ENCODE data around the gene GPR84. TPM values are rescaled to one million over a fixed set of nuclear protein-coding genes. Genes with fewer than 3 reads are reported as not detected.

GPR84 gene
- total RNA-seq, 4 donors from 2014 or later: 0.21 to 0.27 TPM; not detected in 2

DNA sequence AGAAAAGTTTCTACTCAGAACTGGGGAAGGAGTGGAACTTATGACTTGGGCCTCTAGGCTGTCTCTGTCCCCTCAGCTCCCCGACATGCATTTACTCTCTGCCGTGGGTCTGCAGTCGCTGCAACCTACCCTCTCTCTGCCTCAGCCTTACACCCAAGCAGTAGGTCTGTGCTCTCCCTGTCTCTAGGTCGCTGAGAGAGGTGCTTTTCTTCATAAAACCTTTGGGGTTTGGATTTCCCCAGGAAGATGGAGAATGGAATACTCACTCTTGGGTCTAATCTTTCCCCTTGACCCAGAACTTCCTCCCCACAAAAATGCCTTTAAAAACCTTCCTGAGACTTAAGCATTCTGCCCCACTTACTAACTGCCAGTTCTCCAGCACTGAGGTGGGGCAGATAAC is 12.9 kb downstream of the GPR84 start:
- intact Hi-C loops (cut with DNase I; ENCODE audit: low total_unique reads): no loop called here
- peak overlapping the region; percentile 92 to 96 for H3K27ac ChIP-seq
- H3K36me3 ChIP-seq: no peaks in the 10 kb centered on the region
- DNase-seq: no peak
- TF ChIP-seq CTCF (IDR thresholded peaks at IDR 0.05): no peak
- TF ChIP-seq POLR2A (IDR thresholded peaks at IDR 0.05): no peak
- no peaks in the 10 kb centered on the region for H3K27me3 ChIP-seq
- peaks cover 8 to 14% of the 10 kb centered on the region in 2 donors for H3K4me1 ChIP-seq
- no peaks in the 10 kb centered on the region for H3K9me3 ChIP-seq
- H3K4me3 ChIP-seq: no peak overlapping the region

- Histone ChIP-seq H3K36me3 (no peaks in the 10 kb centered on the region), H3K27ac (peak overlapping the region; percentile 92 to 96), H3K4me3 (no peak overlapping the region), H3K27me3 (no peaks in the 10 kb centered on the region), H3K4me1 (peaks cover 8 to 14% of the 10 kb centered on the region in 2 donors), H3K9me3 (no peaks in the 10 kb centered on the region)
- TF ChIP-seq CTCF (IDR thresholded peaks at IDR 0.05) (no peak), POLR2A (IDR thresholded peaks at IDR 0.05) (no peak)
- DNase-seq: no peak
- intact Hi-C loops (cut with DNase I; ENCODE audit: low total_unique reads): no loop called here
Observed at GRCh38 chr12:54350743-54351142, 13.5 kb downstream of the GPR84 start.

DNA sequence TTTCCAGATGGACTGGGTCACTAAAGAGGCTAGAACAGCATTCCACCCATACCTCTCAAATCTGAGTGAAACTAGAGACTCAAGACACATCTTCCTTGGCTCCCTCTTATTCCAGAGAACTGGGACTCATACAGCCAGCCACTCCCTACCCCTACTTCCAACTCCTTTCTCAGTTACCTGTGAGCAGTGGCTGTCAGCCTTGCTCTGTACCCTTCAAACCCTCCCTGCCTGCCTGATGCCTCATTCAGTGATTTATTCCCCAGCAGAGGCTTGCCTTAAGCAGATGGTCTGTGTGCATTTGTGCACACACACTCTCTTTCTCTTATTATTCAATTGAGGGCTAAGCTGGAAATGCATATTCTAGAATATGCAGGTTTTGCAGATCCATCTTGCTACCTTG is 14.6 kb downstream of the GPR84 start:
- H3K4me1 ChIP-seq: peaks cover 8 to 14% of the 10 kb centered on the region in 2 donors
- H3K9me3 ChIP-seq: no peaks in the 10 kb centered on the region
- no peak overlapping the region for H3K4me3 ChIP-seq
- DNase-seq: no peak
- peak overlapping the region; percentile 92 to 96 for H3K27ac ChIP-seq
- intact Hi-C loops (cut with DNase I; ENCODE audit: low total_unique reads): no loop called here
- no peak for TF ChIP-seq POLR2A (IDR thresholded peaks at IDR 0.05)
- no peak for TF ChIP-seq CTCF (IDR thresholded peaks at IDR 0.05)
- H3K27me3 ChIP-seq: no peaks in the 10 kb centered on the region
- no peaks in the 10 kb centered on the region for H3K36me3 ChIP-seq

DNA sequence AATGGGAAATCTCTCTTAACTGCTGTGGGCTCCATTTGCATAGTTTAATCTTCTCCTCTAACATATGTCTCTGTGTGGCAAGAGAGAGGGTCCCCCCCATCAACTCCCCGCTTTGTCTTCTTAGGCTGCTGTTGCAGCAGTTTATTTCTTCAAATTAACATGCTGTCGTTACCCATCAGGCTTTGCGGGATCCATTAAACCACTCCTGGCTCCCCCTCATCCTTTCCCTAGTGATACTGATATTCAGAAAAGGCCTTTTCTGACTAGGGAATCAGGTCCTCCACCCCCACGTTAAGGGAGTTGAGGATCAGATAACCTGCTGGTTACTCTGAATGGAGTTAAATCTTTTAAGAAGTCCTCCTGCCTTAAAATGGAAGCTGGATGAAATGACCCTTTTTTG is 15.2 kb downstream of the GPR84 start:
- intact Hi-C loops (cut with DNase I; ENCODE audit: low total_unique reads): no loop called here
- Histone ChIP-seq H3K27ac (peak overlapping the region; percentile 17 to 96), H3K9me3 (no peaks in the 10 kb centered on the region), H3K27me3 (no peaks in the 10 kb centered on the region), H3K4me1 (peaks cover 8 to 14% of the 10 kb centered on the region in 2 donors), H3K4me3 (no peak overlapping the region), H3K36me3 (no peaks in the 10 kb centered on the region)
- DNase-seq: no peak
- no peak for TF ChIP-seq CTCF (IDR thresholded peaks at IDR 0.05)
- no peak for TF ChIP-seq POLR2A (IDR thresholded peaks at IDR 0.05)

- TF ChIP-seq POLR2A (IDR thresholded peaks at IDR 0.05): no peak
- no peaks in the 10 kb centered on the region for H3K36me3 ChIP-seq
- H3K27ac ChIP-seq: peak overlapping the region; percentile 52 to 79
- DNase-seq: no peak
- peaks cover 10% of the 10 kb centered on the region in 2 donors for H3K4me1 ChIP-seq
- H3K9me3 ChIP-seq: no peaks in the 10 kb centered on the region
- intact Hi-C loops (cut with DNase I; ENCODE audit: low total_unique reads): no loop called here
- no peak overlapping the region for H3K4me3 ChIP-seq
- no peaks in the 10 kb centered on the region for H3K27me3 ChIP-seq
Observed at GRCh38 chr12:54341378-54342300, 22.6 kb downstream of the GPR84 start.
